ENCODE results near the gene GP1BB. TPM values are rescaled to one million over a fixed set of nuclear protein-coding genes. Genes with fewer than 3 reads are reported as not detected.
A peak's percentile ranks its signal among the peaks of the same experiment; 100 is the strongest.

The GP1BB gene
- total and polyA plus RNA-seq, 3 experiments from 2014 or later: not detected

DNA sequence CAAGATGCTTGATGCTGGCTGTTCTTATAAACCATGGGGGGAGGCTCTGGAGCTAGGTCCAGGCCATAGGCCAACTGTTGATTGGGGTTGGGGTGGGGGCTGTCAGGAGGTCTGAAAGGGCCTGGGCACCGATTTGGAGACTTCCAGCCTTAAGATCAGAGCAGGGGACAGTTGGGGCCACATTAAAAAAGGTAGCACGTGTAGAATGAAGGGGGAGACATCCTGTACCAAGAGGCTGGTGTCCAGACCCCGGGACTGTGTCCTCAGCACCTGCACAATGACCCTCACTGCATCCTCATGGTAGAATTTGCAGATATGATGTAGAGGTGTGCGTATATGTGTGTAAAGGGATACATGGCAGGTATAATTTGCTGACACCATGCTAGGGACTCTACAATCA, 24.8 kb downstream of the GP1BB start:
- Histone ChIP-seq H3K27ac (ENCODE audit: low read depth, low read length) (no peak overlapping the region), H3K4me1 (ENCODE audit: insufficient read depth, low read length) (no peaks in the 10 kb centered on the region), H3K9me3 (ENCODE audit: low read length) (no peaks in the 10 kb centered on the region), H3K36me3 (ENCODE audit: insufficient read depth, low read length) (no peaks in the 10 kb centered on the region), H3K4me3 (ENCODE audit: low read length) (no peak overlapping the region), H3K27me3 (ENCODE audit: insufficient read depth, low read length, poor library complexity, severe bottlenecking) (peaks cover 17% of the 10 kb centered on the region)
- ChIA-PET POLR2A (no interaction called here), CTCF (interaction anchor here (1.7 kb wide), 1 partner anchor 18 kb away, joined by 6 read pairs; no protein-coding TSS in a partner anchor)
- no peaks in the 10 kb centered on the region for H3K36me3 Mint-ChIP-seq
- H3K4me1 Mint-ChIP-seq: no peaks in the 10 kb centered on the region
- DNase-seq: no peak
- H3K9me3 Mint-ChIP-seq: no peaks in the 10 kb centered on the region
- H3K27ac Mint-ChIP-seq: no peak overlapping the region
- peaks cover 6 to 9% of the 10 kb centered on the region in 2 donors for H3K27me3 Mint-ChIP-seq
- H3K4me3 Mint-ChIP-seq: no peak overlapping the region

- H3K27me3 ChIP-seq (ENCODE audit: insufficient read depth, low read length, poor library complexity, severe bottlenecking): peaks cover 27% of the 10 kb centered on the region
- peaks cover 6 to 16% of the 10 kb centered on the region in 2 donors for H3K27me3 Mint-ChIP-seq
Measured at GRCh38 chr22:19748991-19749664, 25.8 kb downstream of the GP1BB start.

GRCh38 chr22:19749876-19750275, 26.5 kb downstream of the GP1BB start:
- no peaks in the 10 kb centered on the region for H3K4me1 Mint-ChIP-seq
- no peak overlapping the region for H3K27ac ChIP-seq (ENCODE audit: low read depth, low read length)
- H3K4me3 Mint-ChIP-seq: no peak overlapping the region
- no peaks in the 10 kb centered on the region for H3K9me3 Mint-ChIP-seq
- POLR2A ChIA-PET: no interaction called here
- H3K27me3 Mint-ChIP-seq: peaks cover 7 to 23% of the 10 kb centered on the region in 2 donors
- H3K27me3 ChIP-seq (ENCODE audit: insufficient read depth, low read length, poor library complexity, severe bottlenecking): peaks cover 34% of the 10 kb centered on the region
- H3K36me3 ChIP-seq (ENCODE audit: insufficient read depth, low read length): no peaks in the 10 kb centered on the region
- CTCF ChIA-PET: interaction anchor here (1.7 to 2.0 kb wide), 2 partner anchors 19 to 160 kb away, joined by 5 to 6 read pairs; no protein-coding TSS in a partner anchor
- H3K4me1 ChIP-seq (ENCODE audit: insufficient read depth, low read length): no peaks in the 10 kb centered on the region
- H3K4me3 ChIP-seq (ENCODE audit: low read length): no peak overlapping the region
- no peaks in the 10 kb centered on the region for H3K9me3 ChIP-seq (ENCODE audit: low read length)
- H3K36me3 Mint-ChIP-seq: no peaks in the 10 kb centered on the region
- no peak for DNase-seq
- H3K27ac Mint-ChIP-seq: no peak overlapping the region

More at GRCh38 chr22:19748991-19749664, 25.8 kb downstream of the GP1BB start:
- no peak overlapping the region for H3K27ac Mint-ChIP-seq
- no peak for DNase-seq
- POLR2A ChIA-PET: no interaction called here
- Histone ChIP-seq H3K4me3 (ENCODE audit: low read length) (no peak overlapping the region), H3K36me3 (ENCODE audit: insufficient read depth, low read length) (no peaks in the 10 kb centered on the region), H3K27ac (ENCODE audit: low read depth, low read length) (no peak overlapping the region), H3K9me3 (ENCODE audit: low read length) (no peaks in the 10 kb centered on the region), H3K4me1 (ENCODE audit: insufficient read depth, low read length) (no peaks in the 10 kb centered on the region)
- CTCF ChIA-PET: interaction anchor here (1.7 to 2.0 kb wide), 2 partner anchors 19 to 161 kb away, joined by 5 to 6 read pairs; no protein-coding TSS in a partner anchor
- H3K9me3 Mint-ChIP-seq: no peaks in the 10 kb centered on the region
- no peak overlapping the region for H3K4me3 Mint-ChIP-seq
- H3K36me3 Mint-ChIP-seq: no peaks in the 10 kb centered on the region
- H3K4me1 Mint-ChIP-seq: no peaks in the 10 kb centered on the region

DNA sequence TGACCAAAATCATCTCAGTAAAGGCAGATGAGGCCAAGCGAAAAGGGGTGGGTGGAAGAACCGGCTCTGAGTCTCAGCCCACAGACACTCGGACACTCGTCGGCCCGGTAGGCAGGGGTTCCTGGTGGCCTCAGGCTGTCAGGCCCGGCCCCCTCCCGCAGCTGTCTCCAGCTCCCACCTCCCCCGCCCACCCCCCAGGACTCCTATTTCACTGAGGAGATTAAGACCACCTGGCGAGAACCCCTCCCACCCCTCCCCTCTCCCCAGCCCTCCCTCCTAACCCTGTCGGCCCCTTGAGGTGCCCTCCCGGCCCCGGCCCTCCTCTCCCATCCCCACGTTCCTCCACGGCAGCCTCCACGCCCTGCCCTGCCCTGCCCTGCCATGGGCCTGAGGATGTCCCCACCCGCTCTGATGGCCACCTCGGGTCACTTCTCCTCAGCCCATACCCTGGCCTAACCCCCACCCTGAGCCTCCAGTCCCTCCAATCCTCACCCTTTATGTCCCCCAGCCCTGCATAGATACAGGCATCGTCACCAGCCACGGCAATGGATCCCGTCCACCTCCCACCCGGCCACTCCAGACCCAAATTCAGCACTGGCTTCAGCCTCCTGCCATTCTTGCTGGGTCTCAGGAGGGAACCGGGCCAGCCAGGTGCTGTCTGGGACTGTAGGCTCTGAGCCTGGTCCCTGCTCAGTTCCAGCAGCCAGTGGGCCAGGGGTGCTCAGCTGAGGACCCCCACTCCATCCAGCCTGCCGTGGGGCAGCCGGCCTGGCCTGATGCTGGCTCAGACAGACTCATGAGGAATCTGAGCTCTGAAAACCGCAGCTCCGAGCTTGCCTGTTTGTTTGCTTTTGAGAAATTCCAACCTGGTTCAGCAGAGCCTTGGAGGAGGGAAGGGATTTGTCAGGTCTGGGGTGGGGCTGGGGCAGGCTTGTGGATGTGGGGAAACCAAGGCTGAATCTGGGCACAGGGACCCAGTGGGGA, 27.5 kb downstream of the GP1BB start:
- H3K9me3 Mint-ChIP-seq: no peaks in the 10 kb centered on the region
- DNase-seq: no peak
- peaks cover 10 to 26% of the 10 kb centered on the region in 2 donors for H3K27me3 Mint-ChIP-seq
- no peak overlapping the region for H3K27ac Mint-ChIP-seq
- Histone ChIP-seq H3K36me3 (ENCODE audit: insufficient read depth, low read length) (no peaks in the 10 kb centered on the region), H3K9me3 (ENCODE audit: low read length) (no peaks in the 10 kb centered on the region), H3K27ac (ENCODE audit: low read depth, low read length) (no peak overlapping the region), H3K4me1 (ENCODE audit: insufficient read depth, low read length) (peaks cover 3% of the 10 kb centered on the region), H3K4me3 (ENCODE audit: low read length) (no peak overlapping the region), H3K27me3 (ENCODE audit: insufficient read depth, low read length, poor library complexity, severe bottlenecking) (peaks cover 43% of the 10 kb centered on the region)
- H3K4me3 Mint-ChIP-seq: no peak overlapping the region
- POLR2A ChIA-PET: no interaction called here
- peaks cover 2% of the 10 kb centered on the region in 3 donors for H3K4me1 Mint-ChIP-seq
- CTCF ChIA-PET: interaction anchor here (1.8 to 2.0 kb wide), 2 partner anchors 20 to 159 kb away, joined by 5 to 7 read pairs; no protein-coding TSS in a partner anchor
- no peaks in the 10 kb centered on the region for H3K36me3 Mint-ChIP-seq

DNA sequence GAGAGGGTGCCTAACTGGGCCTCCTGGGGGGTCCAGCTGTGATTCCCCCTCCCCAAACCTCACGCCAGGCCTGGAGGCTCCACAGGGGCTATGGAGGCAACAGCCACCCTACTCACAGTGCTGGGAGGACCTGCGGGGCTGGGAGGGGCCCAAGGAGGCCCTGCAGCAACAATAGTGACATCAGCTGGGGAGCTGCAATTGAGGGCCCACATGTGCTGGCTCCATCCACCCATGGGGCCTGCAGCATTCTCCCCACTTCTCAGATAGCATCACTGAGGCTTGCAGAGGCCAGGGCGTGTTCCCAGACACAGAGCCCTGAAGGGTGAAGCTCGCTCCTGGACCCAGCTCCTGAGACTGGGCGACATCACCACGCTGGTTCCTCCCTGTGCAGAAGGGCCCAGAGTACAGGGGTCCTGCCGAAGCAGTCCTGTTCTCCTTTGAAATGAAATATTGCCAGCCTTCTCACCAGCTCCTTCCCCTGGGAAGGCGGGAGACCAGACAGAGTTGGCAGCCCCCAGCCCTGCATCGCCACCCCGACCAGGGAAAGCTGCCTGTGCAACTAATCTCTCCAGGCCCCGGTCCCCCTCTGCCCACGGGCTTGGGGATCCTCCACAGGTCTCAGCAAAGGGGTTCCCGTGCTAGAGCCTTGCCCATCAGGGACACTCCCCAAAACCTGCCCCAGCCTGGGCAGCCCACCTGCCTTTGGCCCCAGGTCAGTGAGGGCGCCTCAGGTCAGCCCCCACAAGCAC, 28.3 kb downstream of the GP1BB start:
- POLR2A ChIA-PET: no interaction called here
- Histone ChIP-seq H3K27me3 (ENCODE audit: insufficient read depth, low read length, poor library complexity, severe bottlenecking) (peaks cover 51% of the 10 kb centered on the region), H3K9me3 (ENCODE audit: low read length) (no peaks in the 10 kb centered on the region), H3K4me1 (ENCODE audit: insufficient read depth, low read length) (peaks cover 11% of the 10 kb centered on the region), H3K27ac (ENCODE audit: low read depth, low read length) (no peak overlapping the region), H3K4me3 (ENCODE audit: low read length) (no peak overlapping the region), H3K36me3 (ENCODE audit: insufficient read depth, low read length) (no peaks in the 10 kb centered on the region)
- CTCF ChIA-PET: interaction anchor here (1.8 kb wide), 1 partner anchor 21 kb away, joined by 7 read pairs; no protein-coding TSS in a partner anchor
- Mint-ChIP-seq H3K4me1 (peaks cover 8 to 10% (median 8%) of the 10 kb centered on the region in 3 donors), H3K27me3 (peaks cover 17 to 33% of the 10 kb centered on the region in 2 donors), H3K36me3 (no peaks in the 10 kb centered on the region), H3K4me3 (no peak overlapping the region), H3K27ac (no peak overlapping the region), H3K9me3 (no peaks in the 10 kb centered on the region)
- no peak for DNase-seq

DNA sequence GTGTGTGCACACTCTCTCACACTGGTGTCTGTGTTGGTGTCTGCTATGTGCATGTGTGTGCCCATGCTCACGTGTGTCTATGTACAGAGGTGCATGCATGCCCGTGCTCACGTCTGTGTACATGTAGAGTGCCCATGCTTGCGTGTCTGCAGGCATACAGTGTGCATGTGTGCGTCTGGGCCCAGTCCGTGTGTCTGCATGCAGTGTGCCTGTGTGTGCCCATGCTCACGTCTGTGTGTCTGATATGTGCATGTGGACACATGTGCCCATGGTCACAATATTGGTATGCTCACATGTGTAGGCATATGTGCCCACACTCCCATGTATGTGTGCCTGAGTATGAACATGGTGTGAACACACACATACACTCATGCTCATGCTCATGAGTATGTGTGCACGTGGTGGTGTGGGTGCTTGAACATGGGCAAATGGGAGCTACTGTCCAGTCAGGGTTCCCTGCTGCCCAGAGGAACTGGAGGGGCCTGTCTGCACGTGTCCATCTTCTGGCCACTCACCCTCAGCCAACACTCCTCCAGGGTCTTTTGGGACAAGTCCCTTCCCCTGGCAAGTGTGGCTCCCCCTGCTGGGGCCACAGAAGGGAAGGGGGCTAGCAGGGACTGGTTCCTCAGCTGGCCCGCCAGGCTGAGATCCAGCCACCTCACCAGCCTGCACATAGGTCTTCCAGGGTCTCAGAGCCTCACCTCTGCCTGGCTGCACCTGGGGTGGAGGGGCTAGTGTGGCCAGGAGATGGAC, 29.9 kb downstream of the GP1BB start:
- Mint-ChIP-seq H3K4me1 (peaks cover 15 to 22% (median 16%) of the 10 kb centered on the region in 3 donors), H3K9me3 (peaks cover 0 to 4% (median 0%) of the 10 kb centered on the region in 5 donors), H3K4me3 (no peak overlapping the region), H3K36me3 (no peaks in the 10 kb centered on the region), H3K27ac (no peak overlapping the region), H3K27me3 (peaks cover 25 to 44% of the 10 kb centered on the region in 2 donors)
- H3K4me1 ChIP-seq (ENCODE audit: insufficient read depth, low read length): peaks cover 19% of the 10 kb centered on the region
- ChIA-PET CTCF (interaction anchor here (0.8 kb wide), 1 partner anchor 73 kb away, joined by 3 read pairs; no protein-coding TSS in a partner anchor), POLR2A (no interaction called here)
- no peaks in the 10 kb centered on the region for H3K9me3 ChIP-seq (ENCODE audit: low read length)
- H3K36me3 ChIP-seq (ENCODE audit: insufficient read depth, low read length): no peaks in the 10 kb centered on the region
- H3K27ac ChIP-seq (ENCODE audit: low read depth, low read length): no peak overlapping the region
- DNase-seq: no peak
- H3K27me3 ChIP-seq (ENCODE audit: insufficient read depth, low read length, poor library complexity, severe bottlenecking): peaks cover 57% of the 10 kb centered on the region
- H3K4me3 ChIP-seq (ENCODE audit: low read length): no peak overlapping the region

GRCh38 chr22:19753996-19754700, 30.8 kb downstream of the GP1BB start:
- ChIA-PET POLR2A (no interaction called here), CTCF (no interaction called here)
- H3K9me3 ChIP-seq (ENCODE audit: low read length): no peaks in the 10 kb centered on the region
- Mint-ChIP-seq H3K27ac (no peak overlapping the region), H3K4me3 (peak overlapping the region in 1 of 7 donors; percentile 54), H3K4me1 (peaks cover 15 to 24% (median 16%) of the 10 kb centered on the region in 3 donors), H3K9me3 (peaks cover 0 to 4% (median 0%) of the 10 kb centered on the region in 5 donors), H3K36me3 (no peaks in the 10 kb centered on the region), H3K27me3 (peaks cover 27 to 44% of the 10 kb centered on the region in 2 donors)
- H3K4me3 ChIP-seq (ENCODE audit: low read length): no peak overlapping the region
- H3K27me3 ChIP-seq (ENCODE audit: insufficient read depth, low read length, poor library complexity, severe bottlenecking): peaks cover 60% of the 10 kb centered on the region
- H3K4me1 ChIP-seq (ENCODE audit: insufficient read depth, low read length): peaks cover 21% of the 10 kb centered on the region
- H3K36me3 ChIP-seq (ENCODE audit: insufficient read depth, low read length): no peaks in the 10 kb centered on the region
- no peak overlapping the region for H3K27ac ChIP-seq (ENCODE audit: low read depth, low read length)
- DNase-seq: no peak
